NB4 (cell line): ENCODE data around the gene TCP1.
"Not testable (repeated sequence)": the region's sequence is repeated elsewhere in the genome, so short reads cannot be mapped to it uniquely, and the experiment has no call there.

Experiments used
- DNase-seq: peaks from one replicate; pipeline ENCODE4 v3.0.0; 2010; ENCODE audit warnings: low read depth
- H3K4me3 ChIP-seq: one replicate; pipeline ENCODE4 v1.5.1; 2011; ENCODE audit warnings: mild to moderate bottlenecking, low read depth, low read length, moderate library complexity
- MAX ChIP-seq: IDR thresholded peaks from 2 replicates; pipeline ENCODE4 v1.6.1; 2011; ENCODE audit warnings: low read depth, low read length
- MYC ChIP-seq: IDR thresholded peaks from 2 replicates; pipeline ENCODE4 v1.6.1; 2011; ENCODE audit warnings: low read depth, low read length
- POLR2A ChIP-seq: IDR thresholded peaks from 2 replicates; pipeline ENCODE4 v1.6.1; 2011; ENCODE audit warnings: mild to moderate bottlenecking; ENCODE audit not compliant: insufficient read length; ENCODE audit errors: extremely low read depth
- TF ChIP-seq, protein P1 (sequence below): IDR thresholded peaks from one replicate; pipeline ENCODE4 v1.5.1; 2012; ENCODE audit warnings: low read depth, low read length

The TCP1 gene

DNA sequence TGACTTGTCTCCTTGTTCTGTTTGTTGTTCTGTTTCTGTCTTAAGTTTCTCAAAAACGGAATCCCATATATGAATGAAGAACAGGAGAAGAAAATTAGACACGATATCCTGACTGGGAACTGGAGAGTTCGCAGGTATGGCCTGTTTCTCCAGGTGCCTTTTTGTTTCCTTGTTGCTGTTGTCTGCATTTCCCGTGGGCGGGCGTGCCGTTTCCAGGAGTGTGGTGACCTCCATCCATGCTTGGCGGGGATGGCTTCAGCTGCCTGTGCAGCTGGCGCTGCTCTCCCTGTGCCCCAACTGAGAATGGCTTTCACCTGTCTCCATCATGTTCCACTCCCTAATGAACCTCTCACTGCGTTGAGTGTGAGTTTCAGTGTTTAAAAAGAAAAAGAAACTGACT lies 15.1 kb upstream of the TCP1 start:
- DNase-seq: no peak
- TF ChIP-seq MYC: no peak
- no peak for TF ChIP-seq MAX
- TF ChIP-seq POLR2A: no peak
- TF ChIP-seq, protein P1, sequence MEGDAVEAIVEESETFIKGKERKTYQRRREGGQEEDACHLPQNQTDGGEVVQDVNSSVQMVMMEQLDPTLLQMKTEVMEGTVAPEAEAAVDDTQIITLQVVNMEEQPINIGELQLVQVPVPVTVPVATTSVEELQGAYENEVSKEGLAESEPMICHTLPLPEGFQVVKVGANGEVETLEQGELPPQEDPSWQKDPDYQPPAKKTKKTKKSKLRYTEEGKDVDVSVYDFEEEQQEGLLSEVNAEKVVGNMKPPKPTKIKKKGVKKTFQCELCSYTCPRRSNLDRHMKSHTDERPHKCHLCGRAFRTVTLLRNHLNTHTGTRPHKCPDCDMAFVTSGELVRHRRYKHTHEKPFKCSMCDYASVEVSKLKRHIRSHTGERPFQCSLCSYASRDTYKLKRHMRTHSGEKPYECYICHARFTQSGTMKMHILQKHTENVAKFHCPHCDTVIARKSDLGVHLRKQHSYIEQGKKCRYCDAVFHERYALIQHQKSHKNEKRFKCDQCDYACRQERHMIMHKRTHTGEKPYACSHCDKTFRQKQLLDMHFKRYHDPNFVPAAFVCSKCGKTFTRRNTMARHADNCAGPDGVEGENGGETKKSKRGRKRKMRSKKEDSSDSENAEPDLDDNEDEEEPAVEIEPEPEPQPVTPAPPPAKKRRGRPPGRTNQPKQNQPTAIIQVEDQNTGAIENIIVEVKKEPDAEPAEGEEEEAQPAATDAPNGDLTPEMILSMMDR: no peak
- no peak overlapping the region for H3K4me3 ChIP-seq

DNA sequence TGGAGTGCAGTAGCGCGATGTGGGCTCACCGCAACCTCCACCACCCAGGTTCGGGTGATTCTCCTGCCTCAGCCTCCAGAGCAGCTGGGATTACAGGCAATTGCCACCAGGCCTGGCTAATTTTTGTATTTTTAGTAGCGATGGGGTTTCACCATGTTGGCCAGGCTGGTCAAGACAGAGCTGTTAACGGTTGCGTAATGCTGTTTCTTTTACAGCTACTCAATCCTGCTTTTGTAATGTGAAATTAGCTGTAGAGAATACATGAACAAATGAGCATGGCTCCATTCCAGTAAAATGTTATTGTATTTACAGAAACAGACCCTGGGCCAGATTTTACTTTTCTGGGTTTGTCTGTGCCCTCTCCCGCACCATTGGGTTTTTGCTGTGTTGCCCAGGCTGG lies 12.5 kb upstream of the TCP1 start:
- H3K4me3 ChIP-seq: no peak overlapping the region
- TF ChIP-seq, protein P1: no peak
- no peak for TF ChIP-seq POLR2A
- no peak for TF ChIP-seq MAX
- no peak for TF ChIP-seq MYC
- DNase-seq: peak; percentile 81

DNA sequence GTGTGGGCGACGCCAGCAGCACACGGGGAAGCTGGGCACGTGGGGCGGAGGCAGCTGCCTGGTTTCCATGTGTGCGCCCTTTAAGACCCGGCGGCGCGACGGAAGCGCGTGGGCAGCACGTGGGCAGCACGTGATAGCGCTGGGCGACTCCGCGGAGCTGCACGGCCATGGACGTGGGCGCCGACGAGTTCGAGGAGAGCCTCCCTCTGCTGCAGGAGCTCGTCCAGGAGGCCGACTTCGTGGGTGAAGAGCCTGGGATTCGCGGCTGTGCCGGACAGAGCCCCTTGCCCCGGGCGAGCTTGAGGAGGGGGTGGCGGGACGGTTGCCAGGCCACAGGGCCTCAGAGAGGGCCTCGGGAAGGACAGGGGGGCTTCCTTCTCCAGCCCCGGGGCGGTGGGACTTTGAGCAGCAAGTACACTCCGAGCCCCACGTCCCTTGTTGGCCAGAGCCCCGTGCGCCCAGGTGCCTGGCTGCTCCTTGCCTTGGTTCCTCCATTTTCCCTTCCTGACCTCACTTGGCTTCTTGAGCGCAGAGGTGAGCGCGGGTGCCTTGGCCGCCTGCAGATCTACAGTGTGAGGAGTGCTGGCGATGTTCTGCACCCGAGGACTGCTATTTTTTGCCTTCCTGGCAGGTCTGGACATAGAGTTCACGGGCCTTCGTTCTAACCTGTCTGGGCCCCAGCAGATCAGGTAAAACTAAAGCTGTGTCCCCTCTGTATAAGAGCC lies 10.9 kb upstream of the TCP1 start, which contains the start of gene PNLDC1:
Gene PNLDC1 (plus strand): TSS at position 136 of the 725 bp plus-strand sequence. CDS start 32 bp downstream, at position 168.
- no peak for DNase-seq
- no peak within 1 kb of the TSS for H3K4me3 ChIP-seq
- TF ChIP-seq POLR2A (no peak), MYC (no peak), MAX (no peak)
- TF ChIP-seq, protein P1: no peak

DNA sequence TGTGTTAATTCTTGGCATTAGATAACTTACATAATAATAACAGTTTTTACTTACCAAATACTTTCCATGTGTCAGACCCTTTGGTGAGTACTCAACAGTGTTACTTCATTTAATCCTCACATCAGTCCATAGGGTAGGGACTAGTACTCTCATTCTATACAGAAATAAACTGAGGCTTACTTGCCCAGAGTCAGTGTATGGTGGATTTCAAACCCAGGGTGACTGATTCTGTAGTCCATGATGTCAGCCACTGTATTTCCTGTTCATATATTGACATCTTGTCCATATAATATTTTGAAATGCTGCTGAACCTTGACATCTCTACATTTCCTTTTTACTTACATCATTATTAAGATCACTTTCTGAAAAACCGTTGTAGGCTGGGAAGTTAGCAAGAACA lies 8.2 kb upstream of the TCP1 start:
- TF ChIP-seq MYC (no peak), POLR2A (no peak), MAX (no peak)
- TF ChIP-seq, protein P1: no peak
- no peak for DNase-seq
- no peak overlapping the region for H3K4me3 ChIP-seq

DNA sequence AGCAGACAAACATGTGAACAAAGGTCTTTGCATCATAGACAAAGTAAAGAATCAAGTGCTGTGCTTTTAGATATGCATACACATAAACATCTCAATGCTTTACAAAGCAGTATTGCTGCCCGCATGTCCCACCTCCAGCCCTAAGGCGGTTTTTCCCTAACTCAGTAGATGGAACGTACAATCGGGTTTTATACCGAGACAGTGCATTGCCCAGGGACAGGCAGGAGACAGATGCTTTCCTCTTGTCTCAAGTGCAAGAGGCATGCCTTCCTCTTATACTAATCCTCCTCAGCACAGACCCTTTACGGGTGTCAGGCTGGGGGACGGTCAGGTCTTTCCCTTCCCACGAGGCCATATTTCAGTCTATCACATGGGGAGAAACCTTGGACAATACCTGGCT lies 5.6 kb upstream of the TCP1 start:
- not testable (repeated sequence) for DNase-seq, H3K4me3 ChIP-seq

DNA sequence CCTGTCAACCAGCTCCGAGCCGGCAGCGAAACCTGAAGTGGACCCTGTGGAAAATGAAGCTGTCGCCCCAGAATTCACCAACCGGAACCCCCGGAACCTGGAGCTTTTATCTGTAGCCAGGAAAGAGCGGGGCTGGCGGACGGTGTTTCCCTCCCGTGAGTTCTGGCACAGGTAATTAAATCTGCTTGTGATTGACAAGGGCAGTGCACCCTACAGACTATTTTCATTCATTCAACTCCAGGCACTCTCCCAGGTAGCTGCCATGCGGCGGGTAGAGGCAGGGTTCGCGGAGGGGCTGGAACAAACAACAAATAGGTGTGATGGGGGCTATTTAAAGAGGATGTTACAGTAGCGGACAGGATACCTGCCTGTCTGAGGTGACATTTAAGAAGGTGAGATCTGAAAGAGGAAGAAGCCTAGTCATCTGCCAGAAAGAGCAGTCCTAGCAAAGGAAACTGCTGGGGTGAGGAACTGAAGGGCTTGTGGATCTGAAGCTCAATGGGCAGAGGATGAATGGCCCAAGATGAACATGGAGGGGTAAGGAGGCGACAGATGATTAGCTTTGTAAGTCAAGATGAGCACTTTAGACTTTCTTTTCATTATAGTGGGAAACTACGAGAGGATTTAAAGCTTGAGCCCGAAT lies 1.7 kb upstream of the TCP1 start:
- TF ChIP-seq POLR2A: no peak
- TF ChIP-seq, protein P1: no peak
- TF ChIP-seq MYC: no peak
- no peak for TF ChIP-seq MAX
- peak overlapping the region; percentile 96 for H3K4me3 ChIP-seq
- peak; percentile 57 for DNase-seq
